HG03196 (cell line): ENCODE measurements around the gene ZSWIM3.

Source experiments
- ATAC-seq: cut with Tn5 transposase; IDR thresholded peaks from one replicate; pipeline ENCODE4 v1.9.1; 2021; ENCODE audit not compliant: unreplicated experiment

ZSWIM3 gene

DNA sequence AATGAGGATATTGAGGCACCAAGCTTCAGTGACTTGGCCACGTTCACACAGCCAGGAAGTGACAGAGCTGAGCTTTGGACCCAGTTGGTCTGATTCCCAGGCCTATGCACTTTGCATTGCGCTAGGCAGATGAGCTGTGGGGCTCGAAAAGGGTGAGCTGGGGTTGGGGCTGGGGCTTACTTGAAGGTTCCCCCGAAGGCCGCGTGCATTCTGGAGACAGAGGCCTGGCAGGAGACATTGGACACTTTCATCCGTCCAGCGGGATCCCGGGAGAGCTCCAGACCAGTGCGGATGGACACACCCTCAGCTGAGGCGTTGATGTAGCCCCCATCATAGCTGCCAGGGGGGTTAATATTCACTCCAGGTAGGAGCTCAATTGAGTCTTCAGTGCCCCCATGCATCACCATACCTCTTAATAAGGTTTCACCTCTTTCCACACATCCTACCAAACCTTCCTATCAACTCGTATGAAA is 52.0 kb downstream of the ZSWIM3 start:
- ATAC-seq: no peak

DNA sequence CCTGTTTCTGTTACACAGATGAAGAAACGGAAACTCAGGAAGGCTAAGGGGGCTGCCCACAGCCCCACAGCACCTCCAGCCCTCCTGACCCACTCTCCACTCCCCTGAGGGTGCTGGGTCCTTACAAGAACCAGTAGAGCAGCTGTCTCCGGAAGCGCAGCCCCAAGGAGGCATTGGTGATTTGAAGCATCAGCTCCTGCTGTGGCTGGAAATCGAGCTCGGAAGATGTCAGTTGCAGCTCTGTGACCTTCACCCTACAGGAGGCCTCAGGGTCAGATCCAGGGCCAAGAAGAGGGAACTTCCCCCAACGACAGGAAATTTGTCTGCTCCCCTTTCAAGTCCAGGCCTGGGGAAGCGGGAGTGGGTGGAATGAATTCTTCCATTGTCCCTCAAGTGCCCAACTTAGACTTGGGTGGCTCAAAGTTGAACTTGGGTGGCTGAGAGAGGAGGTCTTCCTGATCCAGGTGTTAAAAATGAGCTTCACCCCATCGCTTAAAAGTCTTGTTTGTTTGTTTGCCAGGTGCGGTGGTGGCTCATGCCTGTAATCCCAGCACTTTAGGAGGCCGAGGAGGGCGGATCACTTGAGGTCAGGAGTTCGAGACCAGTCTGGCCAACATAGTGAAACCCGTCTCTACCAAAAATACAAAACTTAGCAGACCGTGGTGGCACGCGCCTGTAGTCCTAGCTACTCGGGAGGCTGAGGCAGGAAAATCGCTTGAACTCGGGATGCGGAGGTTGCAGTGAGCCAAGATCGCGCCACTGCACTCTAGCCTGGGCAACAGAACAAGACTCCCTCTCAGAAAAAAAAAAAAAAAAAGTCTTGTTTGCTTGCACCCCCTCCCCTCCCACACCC is 52.6 kb downstream of the ZSWIM3 start:
- ATAC-seq: no peak

DNA sequence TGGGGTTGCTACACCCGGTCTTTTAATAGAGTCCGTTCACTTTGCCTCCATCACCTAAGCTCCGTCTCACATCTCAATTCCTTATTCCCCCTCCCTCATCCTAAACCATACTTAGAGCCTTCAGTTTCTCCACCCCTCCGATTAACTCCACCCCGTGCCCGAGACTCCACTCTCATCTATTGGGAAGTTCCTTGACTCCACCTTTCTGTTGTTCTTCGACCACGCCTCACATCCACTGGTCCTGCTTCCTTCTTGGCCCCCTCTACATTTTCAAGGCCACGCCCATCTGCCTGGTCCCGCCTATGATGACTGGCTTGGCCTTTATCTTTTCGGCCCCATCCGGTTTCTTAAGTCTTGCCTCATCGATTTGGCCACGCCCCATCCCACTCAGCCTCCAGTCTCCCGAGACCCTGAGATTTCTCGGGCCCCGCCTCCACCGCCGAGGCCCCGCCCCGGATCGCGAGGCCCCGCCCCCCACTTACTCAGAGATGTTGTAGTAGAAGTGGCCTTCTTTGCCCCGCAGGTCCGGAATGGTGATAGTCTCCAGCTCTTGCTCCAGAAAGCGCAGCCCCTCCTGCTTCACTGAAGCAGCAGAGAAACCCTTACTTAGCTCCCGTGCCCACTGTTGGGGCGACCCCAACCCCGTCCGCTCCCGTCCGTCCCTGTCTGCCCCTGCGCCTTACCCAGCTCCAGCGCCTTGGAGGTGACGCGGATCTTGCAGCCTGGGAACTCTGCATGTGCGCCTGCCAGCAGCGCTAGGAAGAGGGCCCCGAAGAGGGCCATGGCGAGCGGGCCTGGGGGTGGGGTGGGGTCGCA is 53.5 kb downstream of the ZSWIM3 start:
- ATAC-seq: peak; percentile 87

DNA sequence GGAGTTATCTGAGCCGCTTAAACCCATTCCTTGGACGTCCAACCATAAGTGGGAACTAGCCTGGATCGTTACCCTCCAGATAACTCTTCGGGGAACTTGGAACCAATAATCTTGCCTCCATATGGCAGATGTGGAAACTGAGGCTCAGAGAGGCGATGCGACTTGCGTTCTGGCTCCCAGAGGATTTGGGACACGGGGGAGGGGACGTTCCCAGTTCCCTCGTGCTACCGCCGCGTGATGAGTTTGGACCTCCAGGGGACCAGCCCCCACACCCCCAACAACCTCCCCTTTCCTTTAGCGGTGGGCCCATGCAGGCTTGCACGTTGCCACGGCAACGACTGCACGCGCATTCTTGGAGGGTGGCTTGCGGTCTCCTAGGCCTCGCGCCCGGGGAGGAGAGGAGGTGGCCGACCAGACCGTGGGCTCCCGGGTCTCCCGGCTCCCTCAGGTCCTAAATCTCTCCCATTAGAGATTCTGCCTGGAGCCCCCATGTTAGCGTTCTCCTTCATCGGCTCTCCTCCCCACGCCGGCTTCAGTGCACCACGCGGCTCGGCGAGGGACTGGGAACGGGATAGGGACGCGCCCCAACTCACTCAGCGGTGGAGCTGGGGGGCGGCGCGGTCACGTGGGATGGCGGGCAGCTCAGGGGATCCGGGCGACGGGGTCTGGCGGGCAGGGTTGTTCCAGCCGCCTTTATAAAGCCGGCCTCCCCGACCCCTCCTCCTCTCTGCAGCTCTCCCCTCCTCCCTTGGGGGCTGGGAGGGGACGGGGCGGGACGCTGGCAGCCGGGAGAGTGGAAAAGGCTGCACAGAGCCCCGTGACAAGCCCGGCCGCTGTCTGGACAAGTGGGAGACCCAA is 54.3 kb downstream of the ZSWIM3 start, which contains the start of gene PLTP:
Gene PLTP, minus strand, starts transcription at position 670 of the 858 bp plus-strand sequence. CDS start 703 bp downstream, outside the sequence.
- no peak for ATAC-seq

DNA sequence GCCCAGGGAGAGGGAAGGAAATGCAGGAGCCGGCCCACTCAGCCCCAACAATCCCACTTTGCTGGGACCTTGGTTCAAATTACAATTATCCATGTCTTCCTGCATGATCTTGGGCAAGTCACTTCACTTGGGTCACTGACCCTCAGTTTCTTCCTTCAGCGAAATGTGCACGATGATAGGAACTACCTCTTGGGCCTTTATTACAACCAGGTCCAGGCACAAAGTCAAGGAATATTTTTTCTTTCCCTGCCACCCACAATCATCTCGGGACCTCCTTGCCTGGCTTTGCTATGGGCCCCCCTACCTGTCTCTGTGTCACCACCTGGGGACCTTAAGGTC is 54.9 kb downstream of the ZSWIM3 start:
- no peak for ATAC-seq

DNA sequence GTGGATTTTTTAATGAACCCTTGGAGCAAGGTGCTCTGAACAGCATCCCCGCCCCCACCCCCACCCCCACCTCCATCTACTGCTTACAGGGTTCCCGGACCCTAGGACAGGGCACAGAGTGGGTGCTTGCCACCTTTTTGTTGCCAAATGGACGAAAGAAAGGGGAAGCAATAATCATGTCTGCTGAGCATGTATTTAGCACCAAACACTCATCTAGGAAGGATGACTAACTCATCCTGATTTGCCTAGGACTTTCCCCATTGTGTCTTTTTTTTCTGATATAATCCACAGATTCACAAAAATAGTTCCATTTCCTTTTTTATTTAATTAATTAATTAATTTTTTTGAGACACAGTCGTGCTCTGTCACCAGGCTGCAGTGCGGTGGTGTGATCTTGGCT is 55.7 kb downstream of the ZSWIM3 start:
- ATAC-seq: no peak

DNA sequence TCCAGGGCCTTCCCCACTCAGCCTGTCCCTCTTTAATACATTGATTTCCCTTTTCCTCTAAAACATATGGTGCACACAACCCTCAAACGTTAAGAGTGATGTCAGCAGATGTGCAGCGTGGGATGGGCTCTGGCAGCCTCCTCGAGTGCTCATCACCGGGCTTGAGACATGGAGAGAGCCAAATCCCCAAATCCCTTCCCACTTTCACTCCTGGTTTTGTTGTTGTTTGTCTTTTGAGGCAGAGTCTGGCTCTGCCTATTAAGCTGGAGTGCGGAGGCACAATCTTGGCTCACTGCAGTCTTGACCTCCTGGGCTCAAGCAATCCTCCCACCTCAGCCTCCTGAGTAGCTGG is 60.4 kb downstream of the ZSWIM3 start:
- no peak for ATAC-seq

DNA sequence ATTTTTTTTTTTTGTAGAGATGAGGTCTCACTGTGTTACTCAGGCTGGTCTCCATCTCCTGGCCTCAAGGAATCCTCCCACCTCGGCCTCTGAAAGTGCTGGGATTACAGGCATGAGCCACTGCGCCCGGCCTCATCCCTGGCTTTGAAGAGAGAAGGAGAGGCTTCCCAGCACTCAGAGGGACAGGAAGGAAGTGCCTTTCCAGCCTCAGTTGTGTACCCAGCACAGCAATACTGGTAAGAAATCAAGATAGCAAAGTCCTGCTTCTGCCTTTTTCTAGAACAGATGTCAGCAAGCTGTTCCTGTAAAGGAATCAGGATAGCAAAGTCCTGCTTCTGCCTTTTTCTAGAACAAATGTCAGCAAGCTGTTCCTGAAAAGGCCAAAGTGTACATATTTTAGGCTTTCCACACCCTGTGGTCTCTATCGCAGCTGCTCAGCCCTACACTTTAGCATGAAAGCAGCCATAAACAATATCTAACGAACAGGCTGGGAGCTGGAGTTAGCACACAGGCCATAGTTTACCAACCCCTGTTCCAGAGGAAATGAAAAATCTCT is 60.8 kb downstream of the ZSWIM3 start:
- no peak for ATAC-seq

DNA sequence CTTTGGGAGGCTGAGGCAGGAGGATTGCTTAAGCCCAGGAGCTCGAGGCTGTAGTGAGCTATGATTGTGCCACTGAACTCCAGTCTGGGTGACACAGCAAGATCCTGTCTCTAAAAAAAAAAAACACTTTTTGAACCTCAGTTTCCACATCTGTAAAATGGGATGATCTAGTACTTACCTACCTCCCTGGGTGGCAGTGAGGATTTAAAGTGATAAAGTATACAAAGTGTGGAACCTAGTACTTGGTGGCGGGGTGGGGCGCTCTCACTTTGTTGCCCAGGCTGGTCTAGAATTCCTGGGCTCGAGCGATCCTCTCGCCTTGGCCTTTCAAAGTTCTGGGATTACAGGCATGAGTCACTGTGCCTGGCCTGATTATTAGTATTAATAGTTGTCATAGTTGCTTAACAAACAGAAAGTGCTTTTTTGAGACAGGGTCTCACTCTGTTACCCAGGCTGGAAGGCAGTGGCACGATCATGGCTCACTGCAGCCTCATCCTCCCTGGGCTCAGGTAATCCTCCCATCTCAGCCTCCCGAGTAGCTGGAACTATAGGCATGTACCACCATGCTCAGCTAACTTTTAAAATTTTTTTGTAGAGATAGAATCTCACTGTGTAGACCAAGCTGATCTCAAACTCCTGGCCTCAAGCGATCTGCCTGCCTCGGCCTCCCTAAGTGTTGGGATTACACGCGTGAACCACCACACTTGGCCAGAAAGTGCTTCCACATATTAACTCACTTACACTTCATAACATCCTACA is 61.5 kb downstream of the ZSWIM3 start:
- no peak for ATAC-seq

DNA sequence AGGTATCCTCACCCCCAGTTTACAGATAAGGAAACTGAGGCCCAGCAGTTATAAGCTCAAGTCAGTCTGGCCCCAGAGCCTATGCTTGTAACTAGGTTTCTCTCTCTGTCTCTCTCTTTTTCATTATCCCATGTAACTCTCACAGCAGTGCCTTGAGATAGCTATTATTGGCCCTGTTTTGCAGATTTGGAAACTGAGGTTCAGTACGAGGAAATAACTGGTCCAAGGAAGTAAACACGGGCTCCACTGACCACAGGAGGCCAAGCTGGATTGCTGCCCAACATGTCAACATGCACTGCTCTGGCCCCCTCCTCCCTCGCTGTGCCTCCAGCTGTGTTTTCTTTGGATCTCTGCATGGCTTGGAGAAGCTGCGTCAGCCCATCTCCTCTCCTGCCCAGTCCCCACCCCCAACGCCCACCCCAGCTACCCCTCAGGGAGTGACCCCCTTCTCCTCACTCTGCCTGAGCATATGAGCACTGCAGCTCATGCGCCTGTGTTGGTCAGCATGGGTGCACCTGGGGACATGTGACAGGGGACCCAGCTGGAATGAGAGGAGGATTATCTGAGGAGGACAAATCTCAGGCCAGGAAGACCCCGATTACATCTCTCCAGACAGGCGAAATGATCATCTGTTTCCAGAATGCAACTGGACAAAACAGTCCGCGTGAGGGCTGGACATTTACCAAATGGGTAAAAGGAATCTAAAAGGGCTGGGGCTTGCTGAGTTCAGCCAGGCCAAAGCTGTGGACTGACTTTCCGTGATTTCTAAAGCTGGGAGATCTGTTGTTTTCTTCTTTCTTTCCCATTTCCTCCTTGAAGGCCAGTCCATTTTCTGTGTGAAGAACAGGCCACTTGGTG is 62.4 kb downstream of the ZSWIM3 start:
- no peak for ATAC-seq

DNA sequence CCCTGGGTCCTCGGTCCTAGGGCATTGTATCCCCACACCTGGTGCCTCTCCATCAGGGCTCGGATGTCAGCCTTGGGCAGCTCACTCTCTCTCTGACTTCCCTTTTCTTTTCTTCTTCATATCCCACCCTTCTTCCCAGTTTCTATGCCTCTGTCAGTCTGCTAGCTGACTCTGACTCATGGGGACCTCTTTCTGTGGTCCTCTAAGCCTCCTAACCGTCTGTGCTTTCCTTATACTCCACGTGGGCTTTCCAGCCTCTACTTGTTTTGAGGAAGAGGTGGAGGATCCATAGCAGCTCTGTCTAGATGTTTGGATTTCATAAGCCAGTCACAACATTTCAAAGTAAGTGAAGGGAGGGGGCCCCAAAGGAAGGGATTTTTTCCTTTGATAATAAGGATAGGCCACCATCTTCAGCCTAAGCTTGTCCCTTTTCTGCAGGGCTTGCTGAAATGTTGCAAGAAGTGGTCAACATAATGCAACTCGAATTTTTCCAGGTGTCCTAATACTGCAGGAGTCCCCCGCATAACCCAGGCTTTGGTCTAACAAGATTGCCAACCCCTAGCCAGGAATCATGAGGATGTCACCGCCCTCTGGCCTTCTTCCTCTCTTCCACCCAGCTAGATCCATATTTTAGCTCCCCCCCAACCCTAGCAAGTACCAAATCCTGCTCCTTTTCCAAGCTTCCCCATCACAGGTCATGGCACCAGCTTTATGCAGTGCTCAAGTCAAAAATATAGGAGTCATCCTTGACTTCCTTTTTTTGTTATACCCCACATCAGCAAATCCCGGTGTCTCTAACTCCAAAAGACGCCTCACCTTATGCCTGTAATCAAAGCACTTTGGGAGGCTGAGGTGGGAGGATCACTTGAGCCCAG is 63.3 kb downstream of the ZSWIM3 start:
- no peak for ATAC-seq

DNA sequence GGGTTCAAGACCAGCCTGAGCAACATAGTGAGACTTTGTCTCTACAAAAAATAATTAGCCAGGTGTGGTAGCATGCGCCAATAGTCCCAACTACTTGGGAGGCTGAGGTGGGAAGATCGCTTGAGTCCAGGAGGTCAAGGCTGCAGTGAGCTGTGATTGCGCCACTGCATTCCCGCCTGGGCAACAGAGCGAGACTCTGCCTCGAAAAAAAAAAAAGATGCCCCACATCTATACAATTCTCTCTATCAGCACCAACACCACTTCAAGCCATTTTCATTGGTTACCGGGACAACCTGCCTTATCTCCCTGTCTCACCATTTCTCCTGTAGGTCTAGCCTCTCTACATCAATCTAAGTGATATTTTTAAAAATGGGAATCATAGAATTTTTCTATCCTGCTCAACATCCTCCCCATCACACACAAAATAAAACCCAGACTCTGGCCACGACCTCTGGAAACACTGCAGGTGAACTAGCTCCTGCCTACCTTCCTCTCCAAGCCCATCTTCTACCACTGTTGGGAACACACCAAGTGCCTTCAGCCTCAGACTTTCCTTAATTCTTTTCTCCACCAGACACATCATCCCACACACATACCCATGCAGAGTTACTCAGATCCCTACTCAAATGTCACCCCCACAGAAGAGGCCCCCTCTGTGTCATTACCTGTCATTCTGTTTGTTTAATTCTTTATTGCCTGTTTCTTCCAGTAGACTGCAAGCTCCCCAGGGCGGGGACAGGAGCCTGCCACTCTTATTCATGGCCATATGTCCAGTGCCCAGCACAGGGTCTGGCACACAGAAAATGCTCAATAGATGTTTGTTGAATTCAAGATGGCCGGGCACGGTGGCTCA is 64.1 kb downstream of the ZSWIM3 start:
- ATAC-seq: no peak

DNA sequence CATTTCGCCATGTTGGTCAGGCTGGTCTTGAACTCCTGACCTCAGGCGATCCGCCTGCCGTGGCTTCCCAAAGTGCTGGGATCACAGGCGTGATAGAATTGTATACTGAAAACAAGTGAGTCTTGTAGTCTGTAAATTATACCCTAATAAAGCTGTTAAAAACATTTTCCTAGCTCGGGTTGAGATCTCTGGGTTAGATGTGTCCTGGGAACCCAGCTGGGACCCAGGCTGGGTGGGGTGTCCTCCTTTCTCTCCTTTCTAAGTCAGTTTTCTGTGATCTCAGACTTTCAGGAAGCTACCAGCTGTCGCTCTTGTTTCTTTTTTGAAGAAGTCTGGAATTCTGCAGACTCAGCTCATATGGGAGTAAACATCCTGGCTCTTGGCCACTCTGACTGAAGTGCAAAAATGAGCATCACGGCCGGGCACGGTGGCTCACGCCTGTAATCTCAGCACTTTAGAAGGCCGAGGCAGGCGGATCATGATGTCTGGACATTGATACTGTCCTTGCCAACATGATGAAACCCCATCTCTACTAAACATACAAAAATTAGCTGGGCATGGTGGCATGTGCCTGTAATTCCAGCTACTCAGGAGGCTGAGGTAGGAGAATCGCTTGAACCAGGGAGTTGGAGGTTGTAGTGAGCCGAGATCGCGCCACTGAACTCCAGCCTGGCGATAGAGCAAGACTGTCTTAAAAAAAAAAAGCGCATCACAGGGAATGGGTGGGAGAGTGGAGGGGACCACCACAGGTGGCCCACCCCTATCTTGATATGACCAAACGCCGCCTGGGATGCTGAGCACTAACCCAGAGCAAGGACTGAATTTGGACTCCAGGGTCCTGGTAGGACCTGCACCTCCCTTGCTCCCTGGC is 67.2 kb downstream of the ZSWIM3 start:
- ATAC-seq: no peak

DNA sequence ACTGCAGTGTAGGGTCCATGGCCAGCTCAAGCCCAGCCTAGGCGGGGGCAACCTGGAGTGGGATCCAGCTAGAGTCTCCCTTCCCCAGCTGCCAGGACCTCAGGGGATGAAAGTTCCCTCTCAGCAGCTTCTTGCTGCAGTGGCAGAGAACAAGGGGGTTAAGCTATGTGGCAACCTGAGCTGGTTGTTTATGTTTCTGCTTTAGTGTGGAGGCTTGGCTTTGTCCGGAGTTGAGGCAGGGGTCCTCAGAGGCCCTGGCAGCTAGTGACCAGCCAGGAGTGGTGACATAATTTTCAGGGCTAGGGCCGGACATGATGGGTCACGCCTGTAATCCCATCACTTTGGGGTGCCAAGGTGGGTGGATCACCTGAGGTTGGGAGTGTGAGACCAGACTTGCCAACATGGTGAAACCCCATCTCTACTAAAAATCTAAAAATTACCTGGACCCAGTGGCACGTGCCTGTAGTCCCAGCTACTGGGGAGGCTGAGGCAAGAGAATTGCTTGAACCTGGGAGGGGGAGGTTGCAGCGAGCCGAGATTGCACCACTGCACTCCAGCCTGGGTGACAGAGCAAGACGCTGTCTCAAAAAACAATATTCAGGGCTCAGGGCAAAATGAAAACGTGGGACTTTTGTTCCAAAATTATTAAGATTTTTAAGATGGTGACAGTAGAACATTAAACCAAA is 68.5 kb downstream of the ZSWIM3 start:
- no peak for ATAC-seq

DNA sequence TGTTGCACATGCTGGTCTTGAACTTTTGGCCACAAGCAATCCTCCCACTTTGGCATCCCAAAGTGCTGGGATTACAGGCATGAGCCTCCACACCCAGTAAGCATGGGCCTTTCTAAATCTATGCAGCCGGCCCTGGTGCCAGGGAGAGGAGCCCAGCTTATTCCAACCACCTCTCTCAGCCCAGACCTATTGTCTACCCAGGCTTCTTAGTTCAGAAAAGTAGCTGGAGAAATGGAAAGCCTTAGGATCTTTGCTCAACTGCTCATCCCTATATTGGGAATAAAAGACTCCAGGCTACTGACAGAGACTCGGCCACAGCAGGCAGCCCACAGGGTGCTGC is 69.3 kb downstream of the ZSWIM3 start:
- no peak for ATAC-seq
